Skeletal muscle satellite cell (primary cell): Measurements from ENCODE around the gene ANK3.
A peak's percentile ranks its signal among the peaks of the same experiment; 100 is the strongest.

Source experiments
- H3K27me3 ChIP-seq: 2 replicates; pipeline ENCODE4 v1.7.0; 2013; ENCODE audit warnings: low read length; ENCODE audit not compliant: control insufficient read depth, insufficient read depth
- H3K36me3 ChIP-seq: 2 replicates; pipeline ENCODE4 v1.7.0; 2013; ENCODE audit warnings: mild to moderate bottlenecking, control low read depth, low read length; ENCODE audit not compliant: insufficient read depth
- H3K4me1 ChIP-seq: 2 replicates; pipeline ENCODE4 v1.7.0; 2013; ENCODE audit warnings: low read length; ENCODE audit not compliant: control insufficient read depth, insufficient read depth
- H3K4me2 ChIP-seq: 2 replicates; pipeline ENCODE4 v1.7.0; 2013; ENCODE audit warnings: mild to moderate bottlenecking, low read length
- H3K4me3 ChIP-seq: 2 replicates; pipeline ENCODE4 v1.7.0; 2013; ENCODE audit warnings: low read length
- H3K9ac ChIP-seq: 2 replicates; pipeline ENCODE4 v1.7.0; 2013; ENCODE audit warnings: mild to moderate bottlenecking, low read depth, low read length, moderate library complexity
- H3K9me3 ChIP-seq: replicated peaks from 2 replicates; pipeline ENCODE4 v1.7.0; 2013; ENCODE audit warnings: mild to moderate bottlenecking, control low read depth, low read length

ANK3 gene

GRCh38 chr10:60123668-60124067, 266.0 kb downstream of the ANK3 start:
- H3K9ac ChIP-seq, result peak overlapping the region; percentile 56

DNA sequence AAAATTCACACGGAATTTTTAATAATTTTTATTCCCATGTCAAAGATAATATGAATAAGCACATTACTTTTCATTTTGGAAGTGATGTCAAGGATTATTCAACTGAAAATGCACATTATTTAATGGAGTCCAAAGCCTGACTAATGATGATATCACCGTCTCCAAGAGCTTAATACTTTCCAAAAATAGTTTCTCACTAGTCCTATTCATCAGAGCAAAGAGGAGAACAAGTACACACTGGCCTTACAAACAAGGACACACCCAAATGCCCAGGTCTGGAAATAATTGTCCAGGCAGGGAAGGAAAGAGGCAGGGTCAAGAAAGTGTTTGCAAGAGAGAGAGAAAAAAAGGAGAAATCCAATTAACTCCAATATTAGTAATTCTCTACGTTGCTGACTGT, 266.5 kb downstream of the ANK3 start:
- Histone ChIP-seq H3K9me3 (no peaks in the 10 kb centered on the region), H3K4me1 (peaks cover 23% of the 10 kb centered on the region), H3K27me3 (no peaks in the 10 kb centered on the region), H3K9ac (peak overlapping the region; percentile 56), H3K36me3 (no peaks in the 10 kb centered on the region), H3K4me3 (peak overlapping the region; percentile 18), H3K4me2 (peak overlapping the region; percentile 67)

More at GRCh38 chr10:60123668-60124067, 266.0 kb downstream of the ANK3 start:
- H3K4me3 ChIP-seq, result peak overlapping the region; percentile 18
- H3K4me2 ChIP-seq, result peak overlapping the region; percentile 67
- H3K27me3 ChIP-seq, result no peaks in the 10 kb centered on the region
- no peaks in the 10 kb centered on the region for H3K36me3 ChIP-seq
- no peaks in the 10 kb centered on the region for H3K9me3 ChIP-seq
- peaks cover 23% of the 10 kb centered on the region for H3K4me1 ChIP-seq

- no peaks in the 10 kb centered on the region for H3K9me3 ChIP-seq
- H3K4me1 ChIP-seq, result peaks cover 23% of the 10 kb centered on the region
- H3K4me3 ChIP-seq, result no peak overlapping the region
- H3K4me2 ChIP-seq, result no peak overlapping the region
- H3K27me3 ChIP-seq, result no peaks in the 10 kb centered on the region
- no peak overlapping the region for H3K9ac ChIP-seq
- no peaks in the 10 kb centered on the region for H3K36me3 ChIP-seq
Observed at GRCh38 chr10:60122190-60122589, 267.5 kb downstream of the ANK3 start.

DNA sequence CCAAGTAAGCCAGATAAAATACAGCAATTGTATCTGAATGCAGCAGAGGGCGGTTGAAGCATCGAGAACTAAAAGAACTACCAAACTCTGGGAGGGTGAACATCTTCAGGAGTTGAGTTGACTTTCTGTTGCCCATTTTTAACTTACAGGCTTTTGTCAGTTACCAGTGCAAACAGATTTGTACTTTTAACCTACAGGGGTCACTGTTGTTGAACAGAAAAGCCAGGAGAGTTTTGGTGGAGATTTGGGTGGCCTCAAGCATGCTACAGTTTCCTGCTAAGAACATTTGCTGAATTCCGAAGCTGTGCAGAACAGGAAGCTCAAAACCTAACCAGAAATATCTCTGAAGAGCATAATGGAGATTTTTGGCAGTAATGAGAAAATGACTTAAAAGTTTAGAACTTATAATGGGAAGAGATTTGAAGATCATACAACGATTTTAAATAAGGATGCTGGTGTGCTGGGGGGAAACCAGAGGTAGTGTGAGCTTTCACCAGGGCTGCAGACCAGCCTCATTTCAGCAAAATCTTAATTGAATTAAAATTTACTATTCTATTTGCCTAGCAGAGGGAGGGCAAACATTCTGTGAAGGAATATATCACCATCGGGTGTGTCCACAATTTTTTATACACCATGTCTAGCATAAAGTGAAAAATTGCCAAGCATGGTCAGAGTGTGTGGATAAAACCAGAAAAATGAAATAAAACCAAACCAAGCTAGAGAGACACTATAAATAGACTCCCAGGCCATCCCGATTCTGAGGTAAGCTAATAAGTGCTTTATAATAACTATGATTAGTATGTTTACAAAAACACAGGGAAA, 274.7 kb downstream of the ANK3 start:
- H3K36me3 ChIP-seq, result no peaks in the 10 kb centered on the region
- H3K9me3 ChIP-seq, result no peaks in the 10 kb centered on the region
- H3K4me1 ChIP-seq, result peaks cover 6% of the 10 kb centered on the region
- H3K27me3 ChIP-seq, result no peaks in the 10 kb centered on the region
- peak overlapping the region; percentile 4 for H3K9ac ChIP-seq
- H3K4me3 ChIP-seq, result no peak overlapping the region
- no peak overlapping the region for H3K4me2 ChIP-seq

GRCh38 chr10:60110739-60111138, 278.9 kb downstream of the ANK3 start:
- no peak overlapping the region for H3K4me2 ChIP-seq
- no peaks in the 10 kb centered on the region for H3K36me3 ChIP-seq
- H3K27me3 ChIP-seq, result no peaks in the 10 kb centered on the region
- peaks cover 8% of the 10 kb centered on the region for H3K4me1 ChIP-seq
- no peak overlapping the region for H3K9ac ChIP-seq
- H3K9me3 ChIP-seq, result no peaks in the 10 kb centered on the region
- no peak overlapping the region for H3K4me3 ChIP-seq

DNA sequence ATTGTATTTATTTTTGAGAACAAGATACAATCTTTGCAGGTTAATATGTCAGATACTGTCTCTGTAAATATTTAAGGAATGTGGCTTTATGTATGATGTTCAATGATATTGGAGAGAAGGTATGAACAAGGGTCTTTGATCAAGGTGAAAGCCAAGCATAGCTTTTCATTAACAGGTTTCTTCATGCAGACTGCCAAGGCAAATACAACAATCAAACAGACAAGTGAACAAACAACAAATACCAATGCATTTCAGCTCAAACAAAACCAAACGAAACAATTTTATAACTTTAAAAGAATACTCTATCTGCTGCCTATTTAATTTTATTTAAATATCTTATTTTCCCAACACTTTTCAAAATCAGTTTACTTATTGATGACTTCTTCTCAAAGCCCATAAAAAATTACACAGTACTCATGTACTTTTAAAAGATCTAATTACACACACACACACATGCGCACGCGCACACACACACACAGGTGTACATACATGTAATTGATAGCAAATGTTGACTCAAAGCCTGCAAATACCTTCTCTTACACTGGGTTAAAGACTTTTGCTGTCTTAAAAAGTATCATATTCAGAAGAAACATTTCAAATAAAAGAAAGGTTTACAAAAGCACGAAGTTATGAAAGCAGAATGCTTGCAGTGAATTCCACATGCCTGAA, 282.2 kb downstream of the ANK3 start:
- Histone ChIP-seq H3K4me1 (peaks cover 10% of the 10 kb centered on the region), H3K36me3 (no peaks in the 10 kb centered on the region), H3K27me3 (no peaks in the 10 kb centered on the region), H3K4me3 (no peak overlapping the region), H3K4me2 (no peak overlapping the region), H3K9me3 (no peaks in the 10 kb centered on the region), H3K9ac (no peak overlapping the region)

DNA sequence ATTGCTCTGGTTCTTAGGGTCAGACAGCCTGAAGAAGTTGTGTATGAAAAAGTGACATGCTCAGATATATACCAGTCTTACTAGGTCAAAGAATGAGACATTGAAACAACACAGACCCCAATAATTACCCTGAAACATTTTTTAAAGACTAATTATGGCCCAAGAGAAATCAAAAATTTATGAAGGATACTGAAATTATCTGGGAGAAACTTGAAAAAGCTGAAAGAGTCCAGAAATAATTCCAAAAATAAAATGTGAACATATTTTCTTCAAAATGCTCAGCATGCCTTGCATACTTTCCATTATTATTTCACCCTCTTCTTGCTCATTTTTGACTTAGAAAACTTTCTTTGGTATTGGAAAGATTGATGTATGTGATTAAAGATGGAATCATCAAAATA, 284.4 kb downstream of the ANK3 start:
- peak overlapping the region; percentile 22 for H3K9ac ChIP-seq
- no peak overlapping the region for H3K4me3 ChIP-seq
- no peaks in the 10 kb centered on the region for H3K9me3 ChIP-seq
- peaks cover 10% of the 10 kb centered on the region for H3K4me1 ChIP-seq
- H3K4me2 ChIP-seq, result no peak overlapping the region
- no peaks in the 10 kb centered on the region for H3K36me3 ChIP-seq
- no peaks in the 10 kb centered on the region for H3K27me3 ChIP-seq

DNA sequence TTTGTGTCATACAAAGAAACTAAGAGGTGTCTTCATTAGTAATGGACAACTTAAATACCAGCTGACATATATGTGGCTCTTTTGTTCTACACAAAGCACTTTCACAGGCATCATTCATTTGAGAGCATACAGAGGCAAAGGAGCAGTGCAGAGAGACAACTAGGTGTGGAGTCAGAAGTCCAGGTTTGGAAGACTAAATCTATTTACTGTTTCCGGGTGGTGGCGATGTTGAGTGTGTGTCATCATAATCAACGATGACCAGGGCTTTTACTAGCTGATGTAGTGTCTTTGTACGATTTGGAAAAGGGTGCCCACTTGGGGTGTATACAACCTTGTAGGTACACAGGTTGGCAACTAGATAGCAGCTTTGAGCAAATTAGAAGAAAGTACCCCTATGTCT, 287.9 kb downstream of the ANK3 start:
- H3K9me3 ChIP-seq, result no peaks in the 10 kb centered on the region
- H3K36me3 ChIP-seq, result no peaks in the 10 kb centered on the region
- no peak overlapping the region for H3K9ac ChIP-seq
- H3K4me2 ChIP-seq, result no peak overlapping the region
- no peaks in the 10 kb centered on the region for H3K27me3 ChIP-seq
- no peak overlapping the region for H3K4me3 ChIP-seq
- peaks cover 10% of the 10 kb centered on the region for H3K4me1 ChIP-seq

- no peak overlapping the region for H3K4me2 ChIP-seq
- no peak overlapping the region for H3K9ac ChIP-seq
- peaks cover 3% of the 10 kb centered on the region for H3K4me1 ChIP-seq
- no peaks in the 10 kb centered on the region for H3K36me3 ChIP-seq
- no peaks in the 10 kb centered on the region for H3K27me3 ChIP-seq
- no peaks in the 10 kb centered on the region for H3K9me3 ChIP-seq
- H3K4me3 ChIP-seq, result no peak overlapping the region
Observed at GRCh38 chr10:60099998-60100747, 289.5 kb downstream of the ANK3 start.

DNA sequence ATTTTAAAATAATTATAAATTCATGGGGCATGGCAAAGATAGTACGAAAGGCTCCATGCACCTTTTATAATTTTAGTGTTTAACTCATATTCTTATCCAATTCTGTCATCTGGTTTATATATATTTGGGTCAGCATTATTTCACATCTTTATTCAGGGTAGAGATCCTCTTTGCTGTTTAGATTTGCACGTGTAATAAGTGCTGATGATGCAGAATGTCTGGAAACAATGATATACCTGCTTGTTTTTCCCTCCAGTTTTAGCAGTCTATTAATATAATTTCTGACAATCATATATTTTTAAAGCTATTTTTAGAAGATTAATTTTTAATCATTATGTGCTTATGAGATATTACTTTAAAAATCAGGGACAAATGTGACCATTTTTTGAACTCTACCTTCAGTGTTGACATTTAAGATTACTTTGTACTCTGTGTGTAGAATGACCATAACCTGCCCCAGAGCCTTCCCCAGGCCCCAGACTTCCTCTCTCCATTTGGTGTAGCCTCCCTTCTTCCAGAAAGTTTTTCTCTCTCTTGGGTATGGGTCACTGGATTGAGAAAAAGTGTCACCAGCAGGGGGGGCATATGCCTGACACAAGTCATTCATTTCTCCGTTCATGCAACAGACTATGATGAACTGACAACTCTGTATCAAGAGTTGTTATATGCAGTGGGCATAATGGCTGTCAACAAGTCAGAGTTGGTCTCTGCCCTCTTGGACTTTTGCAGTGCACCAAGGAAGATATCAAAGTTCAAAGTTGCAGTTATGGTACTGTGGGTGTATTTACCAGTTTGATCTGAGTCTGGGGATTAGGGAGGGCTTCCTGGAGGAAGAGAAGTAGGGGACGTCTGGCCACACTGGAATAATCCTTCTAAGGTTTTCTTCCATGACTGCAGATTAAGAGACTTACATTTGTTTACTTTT, 290.7 kb downstream of the ANK3 start:
- Histone ChIP-seq H3K9ac (no peak overlapping the region), H3K4me3 (no peak overlapping the region), H3K4me2 (no peak overlapping the region), H3K36me3 (no peaks in the 10 kb centered on the region), H3K27me3 (no peaks in the 10 kb centered on the region), H3K9me3 (no peaks in the 10 kb centered on the region), H3K4me1 (no peaks in the 10 kb centered on the region)
